ENCODE results near the gene NKX1-1.

GRCh38 chr4:1374706-1375045 lies 31.6 kb downstream of the NKX1-1 start:
- TF ChIP-seq CTCF (IDR thresholded peaks at IDR 0.05) (no peak), POLR2A (IDR thresholded peaks at IDR 0.05) (no peak)
